Stomach smooth muscle (tissue), 2 donors: ENCODE data around the gene RALGAPA2.

Source experiments
- H3K27ac ChIP-seq: one replicate; pipeline ENCODE4 v1.7.0; 2013; ENCODE audit warnings: mild to moderate bottlenecking, low read length, inconsistent platforms
- H3K27me3 ChIP-seq, 2 donors: one replicate each; pipeline ENCODE4 v1.7.0; 2013; ENCODE audit warnings: low read length in 2 of 2; ENCODE audit not compliant: insufficient read depth in 2 of 2, control insufficient read depth in 1 of 2
- H3K36me3 ChIP-seq, 2 donors: one replicate each; pipeline ENCODE4 v1.7.0; 2013; ENCODE audit warnings: low read length in 2 of 2; ENCODE audit not compliant: control insufficient read depth in 2 of 2, insufficient read depth in 2 of 2
- H3K4me1 ChIP-seq: one replicate; pipeline ENCODE4 v1.7.0; 2013; ENCODE audit warnings: low read length; ENCODE audit not compliant: control insufficient read depth, insufficient read depth
- H3K4me3 ChIP-seq, 2 donors: one replicate each; pipeline ENCODE4 v1.7.0; 2013; ENCODE audit warnings: low read length in 2 of 2
- H3K9ac ChIP-seq, 2 donors: one replicate each; pipeline ENCODE4 v1.7.0; 2013; ENCODE audit warnings: low read length in 2 of 2, mild to moderate bottlenecking in 1 of 2
- H3K9me3 ChIP-seq, 2 donors: one replicate each; pipeline ENCODE4 v1.7.0; 2013; ENCODE audit warnings: low read length in 2 of 2; ENCODE audit not compliant: control insufficient read depth in 2 of 2
- donor health status: healthy.
- donor health status: Pancreatic carcinoma.

RALGAPA2 gene

GRCh38 chr20:20580139-20580538 is 132.3 kb downstream of the RALGAPA2 start:
- Histone ChIP-seq H3K4me3 (no peak overlapping the region), H3K4me1 (no peaks in the 10 kb centered on the region), H3K9ac (no peak overlapping the region), H3K36me3 (peaks cover 15% of the 10 kb centered on the region in 2 donors), H3K27me3 (no peaks in the 10 kb centered on the region), H3K9me3 (no peaks in the 10 kb centered on the region), H3K27ac (no peak overlapping the region)

GRCh38 chr20:20578838-20579237 is 133.6 kb downstream of the RALGAPA2 start:
- H3K9me3 ChIP-seq = no peaks in the 10 kb centered on the region
- peaks cover 12 to 15% of the 10 kb centered on the region in 2 donors for H3K36me3 ChIP-seq
- H3K4me1 ChIP-seq = no peaks in the 10 kb centered on the region
- no peak overlapping the region for H3K9ac ChIP-seq
- no peaks in the 10 kb centered on the region for H3K27me3 ChIP-seq
- no peak overlapping the region for H3K27ac ChIP-seq
- H3K4me3 ChIP-seq = no peak overlapping the region

DNA sequence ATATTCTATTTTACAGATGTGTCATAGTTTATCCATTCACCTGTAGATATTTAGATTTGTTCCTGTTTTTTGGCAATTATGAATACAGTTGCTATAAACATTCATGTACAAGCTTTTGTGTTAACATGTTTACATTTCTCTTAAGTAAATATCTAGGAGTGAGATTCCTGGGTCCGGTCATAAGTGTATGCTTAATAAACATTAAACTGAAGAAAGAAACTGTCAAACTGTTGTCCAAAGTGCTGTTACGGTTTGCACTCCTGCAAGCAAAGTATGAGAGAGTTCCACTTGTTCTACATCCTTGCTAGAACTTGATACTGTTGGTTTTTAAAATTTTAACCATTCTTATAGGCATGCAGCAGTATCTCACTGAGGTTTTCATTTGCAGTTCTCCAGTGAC is 138.6 kb downstream of the RALGAPA2 start:
- Histone ChIP-seq H3K9ac (no peak overlapping the region), H3K27me3 (no peaks in the 10 kb centered on the region), H3K36me3 (peaks cover 2 to 6% of the 10 kb centered on the region in 2 donors), H3K4me1 (no peaks in the 10 kb centered on the region), H3K9me3 (no peaks in the 10 kb centered on the region), H3K4me3 (no peak overlapping the region), H3K27ac (no peak overlapping the region)

DNA sequence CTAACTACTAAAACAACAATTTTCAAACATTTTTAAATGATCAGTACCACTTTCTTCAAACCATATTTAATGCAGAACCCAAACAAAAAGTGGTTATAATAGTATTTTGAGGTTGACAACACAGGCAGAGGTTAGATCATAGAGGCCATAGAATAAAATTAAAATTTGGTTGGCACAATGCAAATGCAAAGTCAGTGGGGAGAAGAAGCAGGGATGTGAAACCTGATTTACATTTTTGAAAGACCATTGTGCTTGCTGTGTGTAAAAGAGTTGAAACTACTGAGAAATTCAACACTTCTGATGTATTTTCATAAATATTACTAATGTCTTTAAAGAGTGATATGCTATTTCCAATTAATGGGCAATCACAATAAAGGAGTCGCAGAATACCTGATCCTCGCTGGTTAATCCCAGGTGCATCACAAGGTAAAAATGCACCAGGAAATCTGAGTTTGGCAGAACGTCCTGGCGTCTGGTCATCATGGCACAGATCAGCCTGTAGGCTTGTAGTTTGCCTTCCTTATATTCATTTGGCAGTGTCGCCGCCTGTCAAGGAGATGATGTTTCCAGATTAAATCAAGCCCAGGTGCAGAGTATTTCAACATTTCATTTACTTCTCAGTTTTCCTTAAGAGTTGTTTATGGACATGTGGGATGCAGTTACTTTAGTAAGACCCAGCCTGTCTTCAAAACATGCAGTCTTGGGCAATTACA is 141.2 kb downstream of the RALGAPA2 start:
- Histone ChIP-seq H3K4me3 (no peak overlapping the region), H3K9ac (no peak overlapping the region), H3K4me1 (no peaks in the 10 kb centered on the region), H3K27ac (no peak overlapping the region), H3K27me3 (no peaks in the 10 kb centered on the region), H3K36me3 (peaks cover 0 to 6% of the 10 kb centered on the region in 2 donors), H3K9me3 (no peaks in the 10 kb centered on the region)

GRCh38 chr20:20568604-20569205 is 143.7 kb downstream of the RALGAPA2 start:
- Histone ChIP-seq H3K27ac (no peak overlapping the region), H3K27me3 (no peaks in the 10 kb centered on the region), H3K36me3 (peaks cover 0 to 7% of the 10 kb centered on the region in 2 donors), H3K9me3 (no peaks in the 10 kb centered on the region), H3K4me1 (no peaks in the 10 kb centered on the region), H3K9ac (no peak overlapping the region), H3K4me3 (no peak overlapping the region)

GRCh38 chr20:20567712-20568111 is 144.7 kb downstream of the RALGAPA2 start:
- Histone ChIP-seq H3K27ac (no peak overlapping the region), H3K4me1 (no peaks in the 10 kb centered on the region), H3K36me3 (peaks cover 0 to 7% of the 10 kb centered on the region in 2 donors), H3K9ac (no peak overlapping the region), H3K9me3 (no peaks in the 10 kb centered on the region), H3K4me3 (no peak overlapping the region), H3K27me3 (no peaks in the 10 kb centered on the region)

- peaks cover 0 to 5% of the 10 kb centered on the region in 2 donors for H3K36me3 ChIP-seq
- no peaks in the 10 kb centered on the region for H3K4me1 ChIP-seq
- no peak overlapping the region for H3K9ac ChIP-seq
- H3K4me3 ChIP-seq = no peak overlapping the region
- H3K27ac ChIP-seq = no peak overlapping the region
- H3K27me3 ChIP-seq = no peaks in the 10 kb centered on the region
- no peaks in the 10 kb centered on the region for H3K9me3 ChIP-seq
Measured at GRCh38 chr20:20566516-20566915, 145.9 kb downstream of the RALGAPA2 start.

- H3K9me3 ChIP-seq = no peaks in the 10 kb centered on the region
- H3K4me3 ChIP-seq = no peak overlapping the region
- H3K4me1 ChIP-seq = no peaks in the 10 kb centered on the region
- H3K9ac ChIP-seq = no peak overlapping the region
- no peak overlapping the region for H3K27ac ChIP-seq
- H3K27me3 ChIP-seq = no peaks in the 10 kb centered on the region
- peaks cover 0 to 2% of the 10 kb centered on the region in 2 donors for H3K36me3 ChIP-seq
Measured at GRCh38 chr20:20564279-20564678, 148.2 kb downstream of the RALGAPA2 start.

DNA sequence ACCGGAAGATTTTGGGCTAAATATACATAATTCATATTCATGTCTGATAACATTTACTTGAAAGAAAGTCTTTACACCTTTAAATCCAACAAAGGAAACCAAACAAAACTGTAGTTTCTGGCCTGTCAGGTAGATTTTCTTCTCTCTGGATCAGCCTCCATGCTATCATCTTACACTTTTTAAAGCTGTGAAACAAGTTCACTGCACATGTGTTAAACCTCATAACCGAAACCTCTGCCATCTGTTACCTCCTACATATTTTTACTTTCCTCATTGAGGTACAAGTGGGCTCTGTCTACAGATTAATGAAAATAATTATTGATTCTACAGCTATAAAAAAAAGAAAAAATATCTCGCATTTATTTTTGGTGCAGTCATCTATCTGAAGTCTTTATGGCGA is 149.9 kb downstream of the RALGAPA2 start:
- Histone ChIP-seq H3K9me3 (no peaks in the 10 kb centered on the region), H3K36me3 (peaks cover 0 to 2% of the 10 kb centered on the region in 2 donors), H3K4me3 (no peak overlapping the region), H3K9ac (no peak overlapping the region), H3K4me1 (no peaks in the 10 kb centered on the region), H3K27me3 (no peaks in the 10 kb centered on the region), H3K27ac (no peak overlapping the region)

- Histone ChIP-seq H3K9me3 (no peaks in the 10 kb centered on the region), H3K27me3 (no peaks in the 10 kb centered on the region), H3K4me1 (no peaks in the 10 kb centered on the region), H3K36me3 (peaks cover 0 to 2% of the 10 kb centered on the region in 2 donors), H3K9ac (no peak overlapping the region), H3K27ac (no peak overlapping the region), H3K4me3 (no peak overlapping the region)
Measured at GRCh38 chr20:20561841-20562240, 150.6 kb downstream of the RALGAPA2 start.

DNA sequence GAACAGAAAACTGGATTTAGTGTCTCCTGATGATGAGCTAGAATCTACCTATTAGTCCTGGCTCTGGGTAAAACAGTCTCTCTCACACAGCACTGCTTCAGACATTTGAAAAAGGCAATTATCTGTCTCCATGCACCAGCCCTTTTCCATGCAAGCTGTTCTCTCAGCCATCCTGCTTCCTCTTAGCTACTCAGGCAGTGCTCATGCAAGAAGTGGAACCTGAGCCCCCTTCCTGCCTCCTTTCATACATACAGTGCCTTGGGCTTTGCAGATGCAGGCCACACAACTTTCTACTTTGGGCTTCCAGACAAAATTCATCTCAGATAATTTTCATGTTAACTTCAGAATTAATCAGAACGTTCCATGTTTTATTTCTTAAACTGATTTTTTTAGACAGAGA is 151.3 kb downstream of the RALGAPA2 start:
- no peaks in the 10 kb centered on the region for H3K4me1 ChIP-seq
- H3K4me3 ChIP-seq = no peak overlapping the region
- no peaks in the 10 kb centered on the region for H3K27me3 ChIP-seq

More for the DNA sequence above, 151.3 kb downstream of the RALGAPA2 start:
- H3K36me3 ChIP-seq = peaks cover 0 to 2% of the 10 kb centered on the region in 2 donors
- H3K9ac ChIP-seq = no peak overlapping the region
- no peaks in the 10 kb centered on the region for H3K9me3 ChIP-seq
- no peak overlapping the region for H3K27ac ChIP-seq
